H9 (cell line): ENCODE measurements around the gene GNAI1. TPM values are rescaled to one million over a fixed set of nuclear protein-coding genes. Genes with fewer than 3 reads are reported as not detected.
A peak's percentile ranks its signal among the peaks of the same experiment; 100 is the strongest.

Experiments
- DNase-seq: peaks from one replicate; pipeline ENCODE4 v3.0.0-alpha.2; 2017
- H2AFZ ChIP-seq: one replicate; pipeline ENCODE4 v1.6.1; 2013; ENCODE audit warnings: mild to moderate bottlenecking, low read length, control low read depth, moderate library complexity
- H2AK5ac ChIP-seq: 2 replicates; pipeline ENCODE4 v1.6.1; 2013; ENCODE audit warnings: low read length, control low read depth, mixed read lengths; ENCODE audit not compliant: insufficient read length
- H2BK120ac ChIP-seq: one replicate; pipeline ENCODE4 v1.6.1; 2013; ENCODE audit warnings: low read depth, mild to moderate bottlenecking, low read length, control low read depth, inconsistent platforms; ENCODE audit not compliant: poor library complexity, severe bottlenecking
- H2BK12ac ChIP-seq: 2 replicates; pipeline ENCODE4 v1.6.1; 2013; ENCODE audit warnings: low read length, control low read depth, mixed read lengths, low read depth; ENCODE audit not compliant: insufficient read length
- H2BK15ac ChIP-seq: 2 replicates; pipeline ENCODE4 v1.6.1; 2013; ENCODE audit warnings: low read depth, low read length, control low read depth
- H2BK20ac ChIP-seq: one replicate; pipeline ENCODE4 v1.6.1; 2013; ENCODE audit warnings: low read depth, mild to moderate bottlenecking, low read length, control low read depth, inconsistent platforms; ENCODE audit not compliant: poor library complexity, severe bottlenecking
- H2BK5ac ChIP-seq: 2 replicates; pipeline ENCODE4 v1.6.1; 2013; ENCODE audit warnings: low read length, control low read depth, mixed read lengths; ENCODE audit not compliant: insufficient read length
- H3K14ac ChIP-seq: 2 replicates; pipeline ENCODE4 v1.6.1; 2013; ENCODE audit warnings: low read length, control low read depth; ENCODE audit not compliant: insufficient read depth
- H3K18ac ChIP-seq: 2 replicates; pipeline ENCODE4 v1.6.1; 2013; ENCODE audit warnings: low read depth, mild to moderate bottlenecking, mixed read lengths, low read length, control low read depth; ENCODE audit not compliant: insufficient read length
- H3K23ac ChIP-seq: 2 replicates; pipeline ENCODE4 v1.6.1; 2013; ENCODE audit warnings: low read length, control low read depth, mixed read lengths, low read depth; ENCODE audit not compliant: insufficient read length
- H3K23me2 ChIP-seq: 2 replicates; pipeline ENCODE4 v1.6.1; 2013; ENCODE audit warnings: low read depth, mild to moderate bottlenecking, mixed read lengths, low read length, control low read depth; ENCODE audit not compliant: insufficient read length, poor library complexity, severe bottlenecking
- H3K27ac ChIP-seq: 2 replicates; pipeline ENCODE4 v1.5.1; 2013; ENCODE audit warnings: low read length, control low read depth, mixed read lengths, low read depth; ENCODE audit not compliant: insufficient read length
- H3K27me3 ChIP-seq: 2 replicates; pipeline ENCODE4 v1.6.1; 2013; ENCODE audit warnings: low read length, control low read depth, inconsistent platforms; ENCODE audit not compliant: insufficient read depth
- H3K4ac ChIP-seq: 2 replicates; pipeline ENCODE4 v1.6.1; 2013; ENCODE audit warnings: low read depth, mild to moderate bottlenecking, control low read depth, inconsistent platforms, low read length, moderate library complexity
- H3K4me1 ChIP-seq: 2 replicates; pipeline ENCODE4 v1.6.1; 2013; ENCODE audit warnings: low read length, control low read depth, inconsistent platforms; ENCODE audit not compliant: insufficient read depth
- H3K4me2 ChIP-seq: 2 replicates; pipeline ENCODE4 v1.6.1; 2013; ENCODE audit warnings: low read length, control low read depth, mixed read lengths; ENCODE audit not compliant: insufficient read length, insufficient read depth
- H3K56ac ChIP-seq: 2 replicates; pipeline ENCODE4 v1.6.1; 2013; ENCODE audit warnings: low read depth, mild to moderate bottlenecking, mixed read lengths, low read length, control low read depth; ENCODE audit not compliant: insufficient read length
- H3K79me1 ChIP-seq: 2 replicates; pipeline ENCODE4 v1.6.1; 2013; ENCODE audit warnings: low read depth, mild to moderate bottlenecking, moderate library complexity, low read length, control low read depth, inconsistent platforms; ENCODE audit not compliant: insufficient read depth, poor library complexity, severe bottlenecking
- H3K79me2 ChIP-seq: 2 replicates; pipeline ENCODE4 v1.6.1; 2013; ENCODE audit warnings: low read length, control low read depth, inconsistent platforms; ENCODE audit not compliant: insufficient read depth
- H3K9ac ChIP-seq: 2 replicates; pipeline ENCODE4 v1.6.1; 2013; ENCODE audit warnings: low read length, control low read depth, mixed read lengths; ENCODE audit not compliant: insufficient read length; ENCODE audit errors: extremely low read depth
- H3K9me3 ChIP-seq: one replicate; pipeline ENCODE4 v1.6.1; 2013; ENCODE audit warnings: low read depth, low read length, inconsistent platforms; ENCODE audit not compliant: control insufficient read depth
- H3T11ph ChIP-seq: one replicate; pipeline ENCODE4 v1.6.1; 2013; ENCODE audit warnings: mild to moderate bottlenecking, low read length, control low read depth, inconsistent platforms
- H4K20me1 ChIP-seq: one replicate; pipeline ENCODE4 v1.6.1; 2013; ENCODE audit not compliant: control insufficient read depth, insufficient read length, insufficient read depth
- H4K5ac ChIP-seq: 2 replicates; pipeline ENCODE4 v1.6.1; 2013; ENCODE audit warnings: low read depth, mild to moderate bottlenecking, mixed read lengths, low read length, control low read depth; ENCODE audit not compliant: insufficient read length
- H4K8ac ChIP-seq: replicated peaks from 2 replicates; pipeline ENCODE4 v1.6.1; 2013; ENCODE audit warnings: low read length, control low read depth, mixed read lengths, low read depth; ENCODE audit not compliant: insufficient read length
- H4K91ac ChIP-seq: 2 replicates; pipeline ENCODE4 v1.6.1; 2013; ENCODE audit warnings: low read depth, mild to moderate bottlenecking, moderate library complexity, mixed read lengths, low read length, control low read depth; ENCODE audit not compliant: insufficient read length
- H3K27ac Mint-ChIP-seq, 3 experiments: 2 replicates in 2 of 3; 3 replicates in 1 of 3; pipeline ENCODE4 v1.8.0; 2020 to 2021; ENCODE audit warnings: mixed read lengths in 3 of 3, mild to moderate bottlenecking in 1 of 3, moderate library complexity in 1 of 3
- H3K27me3 Mint-ChIP-seq: 2 replicates; pipeline ENCODE4 v1.8.0; 2021; ENCODE audit warnings: low read depth, mild to moderate bottlenecking, moderate library complexity, mixed read lengths
- H3K36me3 Mint-ChIP-seq, 3 experiments: 2 replicates in 2 of 3; 3 replicates in 1 of 3; pipeline ENCODE4 v1.8.0; 2020 to 2021; ENCODE audit warnings: low read depth in 3 of 3, mixed read lengths in 3 of 3; ENCODE audit not compliant: insufficient read depth in 1 of 3
- H3K4me1 Mint-ChIP-seq, 2 experiments: 2 replicates each; pipeline ENCODE4 v1.8.0; 2020; ENCODE audit warnings: mixed read lengths in 2 of 2
- H3K4me3 Mint-ChIP-seq, 2 experiments: 2 replicates in 1 of 2; 3 replicates in 1 of 2; pipeline ENCODE4 v1.8.0; 2020 to 2021; ENCODE audit warnings: mild to moderate bottlenecking in 2 of 2, mixed read lengths in 2 of 2, moderate library complexity in 1 of 2
- H3K9me3 Mint-ChIP-seq, 2 experiments: 2 replicates in 1 of 2; 3 replicates in 1 of 2; pipeline ENCODE4 v1.8.0; 2020; ENCODE audit warnings: mild to moderate bottlenecking in 2 of 2, mixed read lengths in 2 of 2, moderate library complexity in 1 of 2
- CTCF ChIP-seq: fragments of 200-600 bp; sonication (generic); conservative IDR thresholded peaks from 3 replicates; pipeline ENCODE4 v1.8.0; 2021; ENCODE audit warnings: antibody characterized with exemption, mild to moderate bottlenecking
- WGBS: extraction: QIAGEN DNeasy Blood & Tissue Kit; methylation state at CpG from one replicate; pipeline ENCODE4 v1.1.7; 2013; ENCODE audit warnings: missing lambda C conversion rate, low lambda C conversion rate, mixed read lengths; ENCODE audit not compliant: insufficient read length; ENCODE audit errors: extremely low coverage; 5-methylcytosine and 5-hydroxymethylcytosine counted together
- long read RNA-seq: library from polyadenylated mRNA; unstranded; transcript quantifications from one replicate; pipeline ENCODE4 v2.0.0, GENCODE V29; 2020
- total RNA-seq: library from RNA; stranded (reverse); gene quantifications from 2 replicates; pipeline ENCODE4 v1.2.1, GENCODE V29; 2021

GNAI1 gene
- 14.1 and 14.8 TPM in 2 replicates for total RNA-seq
- long read RNA-seq, full-length matches to known transcripts, result 129 of 139 reads
- long read RNA-seq, partial matches to known transcripts, result 5 of 139 reads
- long read RNA-seq, other reads (novel, unspliced or antisense), result 5 of 139 reads

- Histone ChIP-seq H2BK15ac (no peak within 1 kb of the TSS), H2BK12ac (no peak within 1 kb of the TSS), H3K23ac (no peak within 1 kb of the TSS), H2AFZ (peak within 1 kb of the TSS; percentile 34), H4K20me1 (no peaks in the 10 kb centered on the region), H3K9me3 (no peaks in the 10 kb centered on the region), H3K4ac (no peak within 1 kb of the TSS), H4K91ac (no peak within 1 kb of the TSS), H3K27me3 (no peaks in the 10 kb centered on the region; the same call in 1 of the 2 replicates), H3K27ac (no peak within 1 kb of the TSS), H2AK5ac (no peak within 1 kb of the TSS), H4K8ac (no peak within 1 kb of the TSS), H3K14ac (peak within 1 kb of the TSS; percentile 91), H3T11ph (no peak within 1 kb of the TSS), H3K4me2 (peak within 1 kb of the TSS; percentile 92), H3K9ac (peak within 1 kb of the TSS; percentile 83), H3K4me1 (peaks cover 5% of the 10 kb centered on the region), H3K79me1 (peaks cover 2% of the 10 kb centered on the region), H3K79me2 (peaks cover 10% of the 10 kb centered on the region; the same call in 1 of the 2 replicates), H2BK120ac (no peak within 1 kb of the TSS), H2BK20ac (no peak within 1 kb of the TSS), H3K18ac (peak within 1 kb of the TSS; percentile 87), H4K5ac (no peak within 1 kb of the TSS), H2BK5ac (no peak within 1 kb of the TSS), H3K56ac (no peak within 1 kb of the TSS), H3K23me2 (peaks cover 12% of the 10 kb centered on the region)
- TF ChIP-seq CTCF, result peak; percentile 57
- Mint-ChIP-seq H3K27me3 (peaks cover 14% of the 10 kb centered on the region), H3K36me3 (no peaks in the 10 kb centered on the region; a peak in 2 of 7 replicates), H3K4me1 (peaks cover 33 to 35% of the 10 kb centered on the region in 2 experiments), H3K4me3 (peak within 1 kb of the TSS; percentile 92 to 98), H3K27ac (peak within 1 kb of the TSS in 2 of 3 experiments; percentile 96 to 97; a peak in 5 of 7 replicates), H3K9me3 (peaks cover 0 to 3% of the 10 kb centered on the region in 2 experiments; a peak in 3 of 5 replicates)
- peak; percentile 86 for DNase-seq
- WGBS, result no CpG with 5 or more reads among the region's 92 CpGs
These were observed at the start of gene GNAI1 for GRCh38 chr7:80134536-80135308. Gene GNAI1, plus strand, starts transcription at chr7:80134831. Its CDS starts 330 bp downstream, at chr7:80135161.
